ENCODE data around the gene CCNL1. TPM values are rescaled to one million over a fixed set of nuclear protein-coding genes. Genes with fewer than 3 reads are reported as not detected.

The CCNL1 gene
- total and polyA plus RNA-seq, 2 experiments from 2014 or later: 125 to 300 TPM

GRCh38 chr3:157147099-157147803 is 12.7 kb downstream of the CCNL1 start:
- H3K27me3 ChIP-seq: no peaks in the 10 kb centered on the region
- H3K9me3 ChIP-seq (ENCODE audit: low read depth): no peaks in the 10 kb centered on the region
- peaks cover 28% of the 10 kb centered on the region for H3K36me3 ChIP-seq (replicated peaks; ENCODE audit: insufficient read depth, low read depth)
- H3K4me2 ChIP-seq: no peak overlapping the region
- peaks cover 22% of the 10 kb centered on the region for H3K79me2 ChIP-seq
- H4K20me1 ChIP-seq (ENCODE audit: insufficient read depth, poor library complexity, severe bottlenecking): peaks cover 34% of the 10 kb centered on the region
- H2AFZ ChIP-seq: no peak overlapping the region
- no peak for TF ChIP-seq EZH2phosphoT487 (IDR thresholded peaks at IDR 0.05; ENCODE audit: low read depth, severe bottlenecking, unreplicated experiment)
- no peak for TF ChIP-seq CTCF (IDR thresholded peaks at IDR 0.05; ENCODE audit: poor library complexity)
- TF ChIP-seq EZH2 (IDR thresholded peaks at IDR 0.05; ENCODE audit: borderline replicate concordance): no peak
- H3K4me1 ChIP-seq (ENCODE audit: insufficient read depth): no peaks in the 10 kb centered on the region
- H3K4me3 ChIP-seq: no peak overlapping the region
- H3K27ac ChIP-seq: no peak overlapping the region
- DNase-seq (ENCODE audit: low spot score): no peak
- H3K9me2 ChIP-seq (replicated peaks; ENCODE audit: insufficient read depth): no peaks in the 10 kb centered on the region
- WGBS (ENCODE audit: low lambda C conversion rate, missing lambda C conversion rate): 97% methylated on average over 5 of the region's 5 CpGs

- no peak overlapping the region for H3K4me2 ChIP-seq
- no peaks in the 10 kb centered on the region for H3K9me2 ChIP-seq (replicated peaks; ENCODE audit: insufficient read depth)
- H4K20me1 ChIP-seq (ENCODE audit: insufficient read depth, poor library complexity, severe bottlenecking): peaks cover 21% of the 10 kb centered on the region
- H3K36me3 ChIP-seq (replicated peaks; ENCODE audit: insufficient read depth, low read depth): peaks cover 25% of the 10 kb centered on the region
- no peak for DNase-seq (ENCODE audit: low spot score)
- H3K4me1 ChIP-seq (ENCODE audit: insufficient read depth): no peaks in the 10 kb centered on the region
- no peak overlapping the region for H2AFZ ChIP-seq
- no peak overlapping the region for H3K27ac ChIP-seq
- no peaks in the 10 kb centered on the region for H3K27me3 ChIP-seq
- TF ChIP-seq EZH2 (IDR thresholded peaks at IDR 0.05; ENCODE audit: borderline replicate concordance) (no peak), EZH2phosphoT487 (IDR thresholded peaks at IDR 0.05; ENCODE audit: low read depth, severe bottlenecking, unreplicated experiment) (no peak), CTCF (IDR thresholded peaks at IDR 0.05; ENCODE audit: poor library complexity) (no peak)
- WGBS (ENCODE audit: low lambda C conversion rate, missing lambda C conversion rate): 84% methylated on average over 2 of the region's 2 CpGs
- no peak overlapping the region for H3K4me3 ChIP-seq
- no peaks in the 10 kb centered on the region for H3K9me3 ChIP-seq (ENCODE audit: low read depth)
- peaks cover 10% of the 10 kb centered on the region for H3K79me2 ChIP-seq
Observed at GRCh38 chr3:157145606-157146322, 14.2 kb downstream of the CCNL1 start.

- no peak for DNase-seq (ENCODE audit: low spot score)
- no peak overlapping the region for H3K4me2 ChIP-seq
- no peaks in the 10 kb centered on the region for H4K20me1 ChIP-seq (ENCODE audit: insufficient read depth, poor library complexity, severe bottlenecking)
- H3K9me3 ChIP-seq (ENCODE audit: low read depth): no peaks in the 10 kb centered on the region
- H3K9me2 ChIP-seq (replicated peaks; ENCODE audit: insufficient read depth): no peaks in the 10 kb centered on the region
- H3K36me3 ChIP-seq (replicated peaks; ENCODE audit: insufficient read depth, low read depth): peaks cover 6% of the 10 kb centered on the region
- no peaks in the 10 kb centered on the region for H3K79me2 ChIP-seq
- no peak overlapping the region for H3K4me3 ChIP-seq
- no peaks in the 10 kb centered on the region for H3K27me3 ChIP-seq
- no peaks in the 10 kb centered on the region for H3K4me1 ChIP-seq (ENCODE audit: insufficient read depth)
- no peak overlapping the region for H3K27ac ChIP-seq
- TF ChIP-seq EZH2phosphoT487 (IDR thresholded peaks at IDR 0.05; ENCODE audit: low read depth, severe bottlenecking, unreplicated experiment) (no peak), EZH2 (IDR thresholded peaks at IDR 0.05; ENCODE audit: borderline replicate concordance) (no peak), CTCF (IDR thresholded peaks at IDR 0.05; ENCODE audit: poor library complexity) (no peak)
- H2AFZ ChIP-seq: no peak overlapping the region
- 77% methylated on average over 5 of the region's 5 CpGs for WGBS (ENCODE audit: low lambda C conversion rate, missing lambda C conversion rate)
Observed at GRCh38 chr3:157142315-157142714, 17.6 kb downstream of the CCNL1 start.

All from hepatocyte (in vitro differentiated cells).